Mucosa of descending colon (tissue), 3 donors: ENCODE measurements around the gene MRGPRF. TPM values are rescaled to one million over a fixed set of nuclear protein-coding genes. Genes with fewer than 3 reads are reported as not detected.

Experiments used
- ATAC-seq: fragments of 200-7000 bp; cut with Tn5 transposase; one replicate; pipeline ENCODE4 v1.9.1; 2020; ENCODE audit warnings: mild to moderate bottlenecking, moderate library complexity
- DNase-seq, 3 donors: peaks; one replicate each; pipeline ENCODE4 v3.0.0-alpha.2; 2020
- H3K36me3 ChIP-seq: fragments of 200-600 bp; one replicate; pipeline ENCODE4 v1.8.0; 2021; ENCODE audit warnings: low read depth, mild to moderate bottlenecking
- H3K4me1 ChIP-seq: fragments of 200-600 bp; one replicate; pipeline ENCODE4 v1.8.0; 2021; ENCODE audit warnings: low read depth, mild to moderate bottlenecking
- H3K4me3 ChIP-seq: fragments of 200-600 bp; one replicate; pipeline ENCODE4 v1.8.0; 2021; ENCODE audit warnings: mild to moderate bottlenecking
- H3K9me3 ChIP-seq: fragments of 200-600 bp; one replicate; pipeline ENCODE4 v1.8.0; 2021; ENCODE audit warnings: mild to moderate bottlenecking
- intact Hi-C, 2 donors: fragments of 100-400 bp; cut with DNase I in 1 of 2; cut with micrococcal nuclease in 1 of 2; formaldehyde crosslinking; loops; one replicate each; pipeline versions ENCODE4 v1.11.0 to v1.11.1; 2022; cut with DNase I, micrococcal nuclease
- total RNA-seq, 3 donors: library from RNA; stranded (reverse); fragmentation: NEBNext Ultra II Directional in 2 of 3; extraction: Animal tissue kit (Norgen Biotek cat#: 25700) in 2 of 3; gene quantifications; one replicate each; pipeline versions ENCODE4 v1.2.1 to v1.2.4, GENCODE V29; 2021 to 2023
- TF ChIP-seq, protein P1 (sequence below): fragments of 200-600 bp; IDR thresholded peaks from one replicate; pipeline ENCODE4 v1.8.0; 2022; ENCODE audit warnings: antibody characterized with exemption, mild to moderate bottlenecking
- donor health status: DM: no; HTN: no; CAD: no; lungs with moderate emphysema.
- donor health status: DM: no; HTN: no; CAD: no.
- donor health status: DM: no; HTN: yes; CAD: no.

Gene MRGPRF
- total RNA-seq, 3 donors from 2014 or later: 4.7 to 117 (median 14.2) TPM

DNA sequence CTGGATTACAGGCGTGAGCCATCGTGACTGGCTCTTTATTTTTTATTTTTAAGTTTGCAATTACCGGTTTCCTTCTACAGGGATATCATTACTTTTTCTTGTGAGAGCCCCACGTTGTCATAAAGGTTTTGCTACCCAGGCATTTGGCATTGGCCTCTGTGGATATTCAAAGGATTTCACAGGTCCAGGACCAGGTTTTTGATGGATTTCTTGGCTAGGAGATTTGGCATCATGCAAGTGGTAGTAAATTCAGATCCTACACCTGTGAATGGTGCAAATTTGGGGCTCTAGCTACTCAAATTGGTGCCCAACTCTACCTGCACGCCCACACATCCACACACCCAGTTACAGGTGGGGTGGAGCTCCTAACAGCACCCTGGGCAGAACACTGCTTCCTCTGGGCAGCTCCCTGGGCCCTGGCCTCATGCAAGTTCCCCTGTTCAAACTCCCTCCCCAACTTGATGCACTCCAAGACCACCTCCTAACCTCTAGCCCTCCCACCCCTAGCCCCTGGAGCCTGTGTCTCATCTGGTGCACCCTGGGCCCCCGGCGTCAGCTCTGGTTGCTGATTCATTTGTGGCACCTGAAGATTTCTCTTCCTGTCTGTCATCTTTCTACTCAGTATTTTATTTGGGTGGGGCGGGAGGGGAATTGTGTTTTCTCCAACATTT lies 23.0 kb downstream of the MRGPRF start:
- H3K36me3 ChIP-seq: no peaks in the 10 kb centered on the region
- DNase-seq (no peak), ATAC-seq (no peak)
- H3K4me3 ChIP-seq: no peak overlapping the region
- TF ChIP-seq, protein P1, sequence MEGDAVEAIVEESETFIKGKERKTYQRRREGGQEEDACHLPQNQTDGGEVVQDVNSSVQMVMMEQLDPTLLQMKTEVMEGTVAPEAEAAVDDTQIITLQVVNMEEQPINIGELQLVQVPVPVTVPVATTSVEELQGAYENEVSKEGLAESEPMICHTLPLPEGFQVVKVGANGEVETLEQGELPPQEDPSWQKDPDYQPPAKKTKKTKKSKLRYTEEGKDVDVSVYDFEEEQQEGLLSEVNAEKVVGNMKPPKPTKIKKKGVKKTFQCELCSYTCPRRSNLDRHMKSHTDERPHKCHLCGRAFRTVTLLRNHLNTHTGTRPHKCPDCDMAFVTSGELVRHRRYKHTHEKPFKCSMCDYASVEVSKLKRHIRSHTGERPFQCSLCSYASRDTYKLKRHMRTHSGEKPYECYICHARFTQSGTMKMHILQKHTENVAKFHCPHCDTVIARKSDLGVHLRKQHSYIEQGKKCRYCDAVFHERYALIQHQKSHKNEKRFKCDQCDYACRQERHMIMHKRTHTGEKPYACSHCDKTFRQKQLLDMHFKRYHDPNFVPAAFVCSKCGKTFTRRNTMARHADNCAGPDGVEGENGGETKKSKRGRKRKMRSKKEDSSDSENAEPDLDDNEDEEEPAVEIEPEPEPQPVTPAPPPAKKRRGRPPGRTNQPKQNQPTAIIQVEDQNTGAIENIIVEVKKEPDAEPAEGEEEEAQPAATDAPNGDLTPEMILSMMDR: no peak
- intact Hi-C loops: no loop called here
- H3K9me3 ChIP-seq: no peaks in the 10 kb centered on the region
- no peaks in the 10 kb centered on the region for H3K4me1 ChIP-seq

DNA sequence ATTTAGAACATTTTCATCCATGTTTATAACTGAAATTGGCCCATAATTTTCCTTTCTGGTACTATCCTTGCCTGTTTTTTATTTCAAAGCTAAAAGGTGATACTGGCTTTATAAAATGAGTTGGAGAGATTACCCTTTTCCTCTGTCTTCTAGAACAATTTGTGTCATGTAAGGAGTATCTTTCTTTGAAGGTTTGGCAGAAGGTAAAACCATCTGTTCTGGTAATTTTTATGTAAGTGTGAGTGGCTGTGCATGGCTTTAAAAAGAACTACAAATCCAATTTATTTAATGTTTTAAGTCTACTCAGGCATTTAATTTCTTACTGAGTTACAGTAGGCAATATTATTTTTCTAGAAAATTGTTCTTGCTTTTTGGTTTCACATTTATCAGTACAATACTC lies 24.6 kb downstream of the MRGPRF start:
- no peak for ATAC-seq
- no peaks in the 10 kb centered on the region for H3K4me1 ChIP-seq
- H3K9me3 ChIP-seq: no peaks in the 10 kb centered on the region
- no peaks in the 10 kb centered on the region for H3K36me3 ChIP-seq
- no peak for DNase-seq
- intact Hi-C loops: no loop called here
- TF ChIP-seq, protein P1: no peak
- no peak overlapping the region for H3K4me3 ChIP-seq

DNA sequence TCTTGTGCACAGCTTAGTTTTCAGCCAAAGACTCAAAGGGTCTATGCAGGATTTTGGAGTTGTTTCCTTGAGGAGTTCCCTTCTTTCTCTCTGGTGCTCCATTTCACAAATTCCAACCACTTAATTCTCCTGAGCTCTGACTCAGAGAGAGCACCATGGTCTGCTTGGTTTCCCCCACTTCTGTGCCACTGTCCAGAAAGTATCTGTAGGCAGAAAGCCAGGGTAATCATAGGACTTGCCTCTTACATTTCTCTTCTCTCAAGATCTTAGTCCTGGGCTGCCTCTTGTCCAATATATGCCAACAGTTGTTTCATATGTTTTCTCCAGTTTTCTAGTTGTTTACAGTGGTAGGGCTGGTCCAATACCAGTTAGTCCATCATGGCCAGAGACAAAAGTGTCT lies 25.8 kb downstream of the MRGPRF start:
- no peaks in the 10 kb centered on the region for H3K36me3 ChIP-seq
- DNase-seq: no peak
- H3K4me3 ChIP-seq: no peak overlapping the region
- no peaks in the 10 kb centered on the region for H3K4me1 ChIP-seq
- TF ChIP-seq, protein P1: no peak
- intact Hi-C loops: no loop called here
- no peak for ATAC-seq
- no peaks in the 10 kb centered on the region for H3K9me3 ChIP-seq

DNA sequence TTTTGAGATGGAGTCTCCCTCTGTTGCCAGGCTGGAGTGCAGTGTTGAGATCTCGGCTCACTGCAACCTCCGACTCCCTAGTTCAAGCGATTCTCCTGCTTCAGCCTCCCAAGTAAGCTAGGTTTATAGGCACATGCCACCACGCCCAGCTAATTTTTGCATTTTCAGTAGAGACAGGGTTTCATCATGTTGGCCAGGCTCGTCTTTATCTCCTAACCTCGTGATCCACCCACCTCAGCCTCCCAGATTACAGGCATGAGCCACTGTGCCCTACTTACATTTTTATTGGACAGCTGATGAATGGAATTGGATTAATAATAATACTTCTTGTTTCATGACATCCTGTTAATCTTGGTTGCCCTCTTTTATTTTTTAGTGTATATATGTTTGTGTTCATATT lies 29.2 kb downstream of the MRGPRF start:
- ATAC-seq (no peak), DNase-seq (no peak)
- Histone ChIP-seq H3K36me3 (no peaks in the 10 kb centered on the region), H3K9me3 (no peaks in the 10 kb centered on the region), H3K4me3 (no peak overlapping the region), H3K4me1 (no peaks in the 10 kb centered on the region)
- TF ChIP-seq, protein P1: no peak
- intact Hi-C loops: no loop called here

DNA sequence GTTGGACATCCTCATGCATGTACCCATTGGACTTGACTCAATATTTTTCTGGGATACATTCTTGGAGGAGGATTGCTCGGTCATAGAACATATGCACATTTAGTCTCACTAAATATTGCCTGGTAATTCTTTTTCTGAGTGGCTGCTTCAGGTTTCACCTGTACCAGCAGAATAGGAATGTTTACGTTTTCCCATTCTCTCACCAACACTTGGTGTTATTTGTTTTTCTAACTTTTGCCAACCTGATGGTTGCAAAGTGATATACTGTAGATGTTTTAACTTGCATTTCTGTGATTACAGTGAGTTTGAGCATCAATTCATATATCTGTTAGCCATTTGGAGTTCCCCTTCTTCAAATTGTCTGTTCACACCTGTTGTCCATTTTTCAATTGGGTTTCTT lies 30.9 kb downstream of the MRGPRF start:
- no peaks in the 10 kb centered on the region for H3K4me1 ChIP-seq
- H3K4me3 ChIP-seq: no peak overlapping the region
- intact Hi-C loops: no loop called here
- no peak for ATAC-seq
- H3K9me3 ChIP-seq: no peaks in the 10 kb centered on the region
- TF ChIP-seq, protein P1: no peak
- DNase-seq: no peak
- no peaks in the 10 kb centered on the region for H3K36me3 ChIP-seq

DNA sequence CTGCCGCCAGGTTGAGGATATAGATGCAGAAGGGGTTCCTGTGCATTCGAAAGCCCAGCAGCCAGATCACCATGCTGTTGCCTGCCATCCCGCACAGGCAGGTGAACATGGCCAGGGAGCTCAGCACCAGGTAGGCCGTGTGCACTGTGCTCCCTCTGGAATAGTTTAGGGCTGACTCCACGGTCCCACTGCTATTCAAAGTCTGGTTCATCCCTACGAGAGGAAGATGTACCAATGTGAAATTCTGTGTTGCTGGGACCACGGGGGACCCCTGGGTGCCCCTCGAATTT lies 32.3 kb downstream of the MRGPRF start, which contains the start of gene MRGPRD:
TSS of gene MRGPRD (minus strand) at position 211 of the 290 bp plus-strand sequence. CDS start at position 211, 0 bp downstream.
- ATAC-seq (no peak), DNase-seq (no peak)
- Histone ChIP-seq H3K4me1 (no peaks in the 10 kb centered on the region), H3K36me3 (no peaks in the 10 kb centered on the region), H3K4me3 (no peak within 1 kb of the TSS), H3K9me3 (no peaks in the 10 kb centered on the region)
- TF ChIP-seq, protein P1: no peak
- intact Hi-C loops: no loop called here
